ENCODE results near the gene PRSS8. TPM values are rescaled to one million over a fixed set of nuclear protein-coding genes. Genes with fewer than 3 reads are reported as not detected.

PRSS8 gene
- total RNA-seq, 2 experiments from 2014 or later = 0.17 TPM; not detected in 1

Other genes starting within 250 kb of the PRSS8 start
- gene BCL7C, start 241.7 kb downstream of the PRSS8 start, total RNA-seq = 10 to 100 TPM; 21.8 to 22.1 TPM
- under 1 TPM; 0.22 to 0.31 TPM for gene CTF1, start 239.1 kb downstream of the PRSS8 start, total RNA-seq
- gene FBXL19, start 212.2 kb downstream of the PRSS8 start, total RNA-seq = 10 to 100 TPM; 21.7 to 22.4 TPM
- gene ORAI3, start 186.7 kb downstream of the PRSS8 start, total RNA-seq = 10 to 100 TPM; 18.4 to 19.0 TPM
- gene SETD1A, start 178.0 kb downstream of the PRSS8 start, total RNA-seq = 10 to 100 TPM; 26.5 to 26.6 TPM
- 1 to 10 TPM; 3.4 to 3.5 TPM for gene HSD3B7, start 150.5 kb downstream of the PRSS8 start, total RNA-seq
- 1 to 10 TPM in 1 of 2 experiments, under 1 TPM in 1; 0.62 to 1.1 TPM for gene STX1B, start 125.1 kb downstream of the PRSS8 start, total RNA-seq
- 10 to 100 TPM; 48.0 to 56.7 TPM for gene STX4, start 102.2 kb downstream of the PRSS8 start, total RNA-seq
- 10 to 100 TPM; 11.2 to 12.9 TPM for gene ZNF668, start 61.5 kb downstream of the PRSS8 start, total RNA-seq
- gene ZNF646, start 61.3 kb downstream of the PRSS8 start, total RNA-seq = 10 to 100 TPM; 28.3 to 33.3 TPM
- gene PRSS53, start 46.8 kb downstream of the PRSS8 start, total RNA-seq = 1 to 10 TPM; 3.5 to 5.7 TPM
- gene VKORC1, start 40.9 kb downstream of the PRSS8 start, total RNA-seq = 10 to 100 TPM; 55.5 to 59.3 TPM
- gene BCKDK, start 27.3 kb downstream of the PRSS8 start, total RNA-seq = 10 to 100 TPM; 23.0 to 23.5 TPM
- gene KAT8, start 18.1 kb downstream of the PRSS8 start, total RNA-seq = 10 to 100 TPM; 63.4 to 67.7 TPM
- gene PRSS36, start 14.3 kb upstream of the PRSS8 start, total RNA-seq = 1 to 10 TPM in 1 of 2 experiments, under 1 TPM in 1; 0.89 to 1.7 TPM
- gene FUS, start 44.4 kb upstream of the PRSS8 start, total RNA-seq = 100 to 1,000 TPM; 552 to 581 TPM
- 10 to 100 TPM; 66.8 to 68.0 TPM for gene PYCARD, start 67.0 kb upstream of the PRSS8 start, total RNA-seq
- not detected for gene TRIM72, start 78.4 kb upstream of the PRSS8 start, total RNA-seq
- gene PYDC1, start 81.4 kb upstream of the PRSS8 start, total RNA-seq = not detected
- 10 to 100 TPM; 22.0 to 22.6 TPM for gene ITGAM, start 124.2 kb upstream of the PRSS8 start, total RNA-seq
- 1 to 10 TPM; 2.9 to 3.1 TPM for gene ITGAX, start 219.4 kb upstream of the PRSS8 start, total RNA-seq